Activated CD8-positive, alpha-beta T cell treated with anti-CD3 and anti-CD28 coated beads, Interleukin-2, amount 10 ng/mL, durations not matched to agents 7 days and 5 days (primary cell): ENCODE results near the gene LHX6. TPM values are rescaled to one million over a fixed set of nuclear protein-coding genes. Genes with fewer than 3 reads are reported as not detected.

Experiments
- ATAC-seq: fragments of 150-1000 bp; cut with Tn5 transposase; one replicate; pipeline ENCODE4 v1.10.0; 2021; ENCODE audit warnings: moderate library complexity
- CTCF ChIA-PET: fragments of 350-600 bp; sonication (Branson Sonifier 250); formaldehyde crosslinking; loops from one replicate; lab custom pipeline; 2021; ENCODE audit warnings: antibody characterized with exemption; lab: Charles Lee
- POLR2A ChIA-PET: fragments of 350-600 bp; sonication (Branson Sonifier 250); formaldehyde crosslinking; loops from one replicate; lab custom pipeline; 2021; ENCODE audit warnings: antibody characterized with exemption; lab: Charles Lee
- DNase-seq: peaks from one replicate; pipeline ENCODE4 v3.0.0-alpha.2; 2020
- H3K27ac Mint-ChIP-seq: one replicate; pipeline ENCODE4 v1.8.0; 2021; ENCODE audit warnings: mild to moderate bottlenecking, mixed read lengths
- H3K27me3 Mint-ChIP-seq: one replicate; pipeline ENCODE4 v1.8.0; 2021; ENCODE audit warnings: low read depth, mixed read lengths
- H3K36me3 Mint-ChIP-seq: one replicate; pipeline ENCODE4 v1.8.0; 2021; ENCODE audit warnings: low read depth, mixed read lengths
- H3K4me1 Mint-ChIP-seq: one replicate; pipeline ENCODE4 v1.8.0; 2021; ENCODE audit warnings: low read depth, mixed read lengths
- H3K4me3 Mint-ChIP-seq: one replicate; pipeline ENCODE4 v1.8.0; 2021; ENCODE audit warnings: mild to moderate bottlenecking, mixed read lengths
- H3K9me3 Mint-ChIP-seq: one replicate; pipeline ENCODE4 v1.8.0; 2022; ENCODE audit warnings: mixed read lengths; ENCODE audit not compliant: insufficient read depth
- total RNA-seq, 2 experiments: library from RNA; stranded (reverse); gene quantifications; one replicate each; pipeline ENCODE4 v1.2.3, GENCODE V29; 2021

LHX6 gene
- total RNA-seq, 2 experiments from 2014 or later = not detected

DNA sequence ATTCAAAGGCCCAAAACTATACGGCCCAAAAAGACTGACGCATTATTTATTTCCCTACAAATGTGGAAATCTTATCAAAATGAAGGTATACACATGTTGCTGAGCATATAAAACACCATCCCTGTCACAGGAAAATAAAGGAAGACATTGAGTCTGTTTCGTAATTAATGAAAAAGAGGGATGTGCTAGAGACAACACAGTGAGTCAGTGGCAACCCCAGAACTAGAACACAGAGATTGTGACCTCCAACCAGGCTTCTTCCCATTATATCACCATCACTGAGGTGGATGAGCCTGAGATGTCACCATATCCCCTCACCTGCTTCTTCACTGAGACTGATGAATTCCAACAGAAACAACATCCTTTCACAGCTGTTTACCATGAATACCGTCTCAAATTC is 73.0 kb downstream of the LHX6 start:
- H3K9me3 Mint-ChIP-seq = no peaks in the 10 kb centered on the region
- ChIA-PET CTCF (interaction anchor here (0.8 to 1.1 kb wide), 2 partner anchors 31 to 57 kb away, joined by 3 to 4 read pairs; no protein-coding TSS in a partner anchor), POLR2A (no interaction called here)
- H3K27me3 Mint-ChIP-seq = peaks cover 4% of the 10 kb centered on the region
- H3K4me3 Mint-ChIP-seq = no peak overlapping the region
- ATAC-seq (no peak), DNase-seq (no peak)
- no peak overlapping the region for H3K27ac Mint-ChIP-seq
- peaks cover 19% of the 10 kb centered on the region for H3K4me1 Mint-ChIP-seq
- peaks cover 8% of the 10 kb centered on the region for H3K36me3 Mint-ChIP-seq

Other genes with a start within 250 kb of the LHX6 start
- gene TTLL11, start 135.6 kb downstream of the LHX6 start, total RNA-seq = 1 to 10 TPM; 2.6 to 3.3 TPM
- 10 to 100 TPM; 40.5 to 42.2 TPM for gene NDUFA8, start 69.2 kb downstream of the LHX6 start, total RNA-seq
- gene MORN5, start 69.0 kb downstream of the LHX6 start, total RNA-seq = not detected
- 10 to 100 TPM; 22.9 to 23.9 TPM for gene RBM18, start 35.9 kb upstream of the LHX6 start, total RNA-seq
- gene MRRF, start 35.9 kb upstream of the LHX6 start, total RNA-seq = 10 to 100 TPM; 38.6 to 39.1 TPM
- gene PTGS1, start 142.1 kb upstream of the LHX6 start, total RNA-seq = under 1 TPM; 0.26 to 0.37 TPM
- not detected for gene OR1J1, start 249.0 kb upstream of the LHX6 start, total RNA-seq